GM12878 (cell line): ENCODE results near the gene MPRIP. TPM values are rescaled to one million over a fixed set of nuclear protein-coding genes. Genes with fewer than 3 reads are reported as not detected.

Experiments
- ATAC-seq: fragments of 200-7000 bp; cut with Tn5 transposase; 3 replicates; pipeline ENCODE4 v1.9.1; 2020; ENCODE audit warnings: mild to moderate bottlenecking, moderate library complexity
- BruUV-seq: library from RNA; stranded (reverse); fragments of 400-500 nt; replicated peaks from 2 replicates; lab custom pipeline; 2021; lab: Mats Ljungman, UMichigan
- CTCF ChIA-PET: fragments of 300-600 bp; sonication (Branson Sonifier 250); formaldehyde crosslinking; extraction: SDS; loops from one replicate; lab custom pipeline; 2021; ENCODE audit warnings: inconsistent platforms; lab: Yijun Ruan, JAX
- POLR2A ChIA-PET: fragments of 350-600 bp; formaldehyde crosslinking; extraction: SDS; loops from one replicate; lab custom pipeline; 2021; ENCODE audit warnings: inconsistent platforms; lab: Charles Lee
- RAD21 ChIA-PET: fragments of 300-600 bp; sonication (Branson Sonifier 250); formaldehyde crosslinking; loops from one replicate; lab custom pipeline; 2023; ENCODE audit warnings: antibody characterized with exemption; ENCODE audit not compliant: unreplicated experiment; lab: Charles Lee
- SMC1A ChIA-PET: fragments of 300-600 bp; sonication (Branson Sonifier 250); formaldehyde crosslinking; loops from one replicate; lab custom pipeline; 2023; ENCODE audit not compliant: unreplicated experiment, uncharacterized antibody; lab: Charles Lee
- DNase-seq: peaks from one replicate; pipeline ENCODE4 v3.0.0-alpha.2; 2011; ENCODE audit warnings: low read depth, low spot score
- FAIRE-seq: peaks from 3 replicates; lab custom pipeline; 2011; peaks lifted over from hg19 to GRCh38; lab: Jason Lieb, UNC
- H2AFZ ChIP-seq: 2 replicates; pipeline ENCODE4 v1.6.0; 2011; ENCODE audit warnings: low read depth, low read length, control low read depth; ENCODE audit not compliant: control insufficient read depth
- H3K27ac ChIP-seq: 2 replicates; pipeline ENCODE4 v1.5.1; 2011; ENCODE audit warnings: control low read depth; ENCODE audit not compliant: control insufficient read depth, insufficient read depth
- H3K27me3 ChIP-seq, 2 experiments: replicated peaks in 1 of 2; 2 replicates each; pipeline versions ENCODE4 v1.6.0 to v1.6.1; 2011; ENCODE audit warnings: low read length in 1 of 2; ENCODE audit not compliant: control insufficient read depth in 2 of 2, insufficient read depth in 2 of 2
- H3K36me3 ChIP-seq, 2 experiments: 2 replicates each; pipeline ENCODE4 v1.5.1; 2011; ENCODE audit warnings: low read length in 1 of 2; ENCODE audit not compliant: control insufficient read depth in 2 of 2, insufficient read depth in 2 of 2
- H3K4me1 ChIP-seq: 2 replicates; pipeline ENCODE4 v1.6.1; 2011; ENCODE audit warnings: mild to moderate bottlenecking, low read length, moderate library complexity, mixed read lengths; ENCODE audit not compliant: control insufficient read depth, insufficient read depth
- H3K4me2 ChIP-seq: 2 replicates; pipeline ENCODE4 v1.6.0; 2011; ENCODE audit warnings: control low read depth; ENCODE audit not compliant: control insufficient read depth, insufficient read depth
- H3K4me3 ChIP-seq: fragments of 200-600 bp; sonication (generic); 2 replicates; pipeline ENCODE4 v1.5.1; 2016
- H3K79me2 ChIP-seq: 2 replicates; pipeline ENCODE4 v1.6.0; 2011; ENCODE audit warnings: low read length; ENCODE audit not compliant: control insufficient read depth, insufficient read depth
- H3K9ac ChIP-seq: 2 replicates; pipeline ENCODE4 v1.8.0; 2011; ENCODE audit warnings: low read length, control low read depth, mixed read lengths; ENCODE audit not compliant: control insufficient read depth, insufficient read depth
- H3K9me3 ChIP-seq: replicated peaks from 3 replicates; pipeline ENCODE4 v1.5.1; 2011; ENCODE audit warnings: mild to moderate bottlenecking, low read length; ENCODE audit not compliant: control insufficient read depth, insufficient read depth
- H4K20me1 ChIP-seq: 2 replicates; pipeline ENCODE4 v1.6.0; 2011; ENCODE audit not compliant: control insufficient read depth, insufficient read depth
- FOXK2 ChIP-seq: fragments of 450-650 bp; IDR thresholded peaks from 2 replicates; pipeline ENCODE4 v1.6.1; 2017; ENCODE audit warnings: mild to moderate bottlenecking, moderate library complexity
- IRF4 ChIP-seq: IDR thresholded peaks from 2 replicates; pipeline ENCODE4 v1.6.1; 2011; ENCODE audit warnings: low read depth, low read length
- KAT2A ChIP-seq: conservative IDR thresholded peaks from 2 replicates; pipeline ENCODE4 v1.6.1; 2011; ENCODE audit warnings: low read depth, low read length; ENCODE audit not compliant: control insufficient read depth
- KDM1A ChIP-seq: fragments of 200-600 bp; sonication (generic); IDR thresholded peaks from 2 replicates; pipeline ENCODE4 v1.6.1; 2016; ENCODE audit warnings: borderline replicate concordance
- MTA2 ChIP-seq: fragments of 450-650 bp; IDR thresholded peaks from 2 replicates; pipeline ENCODE4 v1.6.1; 2016; ENCODE audit warnings: low read depth, mild to moderate bottlenecking, moderate library complexity
- RBBP5 ChIP-seq: fragments of 200-600 bp; sonication (generic); conservative IDR thresholded peaks from 2 replicates; pipeline ENCODE4 v1.6.1; 2016
- SMAD5 ChIP-seq: IDR thresholded peaks from 2 replicates; pipeline ENCODE4 v1.6.1; 2016; ENCODE audit warnings: antibody characterized with exemption, low read depth
- TCF12 ChIP-seq: IDR thresholded peaks from 2 replicates; pipeline ENCODE4 v1.6.1; 2011; ENCODE audit warnings: low read depth, mild to moderate bottlenecking, low read length
- ZNF217 ChIP-seq: fragments of 450-650 bp; IDR thresholded peaks from 2 replicates; pipeline ENCODE4 v1.6.1; 2017; ENCODE audit warnings: antibody characterized with exemption, mild to moderate bottlenecking
- WGBS: methylation state at CpG from one replicate; pipeline ENCODE4 v1.1.6; 2016; ENCODE audit warnings: low lambda C conversion rate; ENCODE audit not compliant: insufficient replicate concordance, insufficient coverage; ENCODE audit errors: missing lambda C conversion rate; 5-methylcytosine and 5-hydroxymethylcytosine counted together
- in situ Hi-C: fragments of 300-500 bp; cut with MboI; formaldehyde crosslinking; loops from 9 replicates; pipeline ENCODE4 v1.14.3; 2018; ENCODE audit warnings: mixed read lengths
- intact Hi-C: fragments of 100-400 bp; cut with micrococcal nuclease; formaldehyde crosslinking; loops from one replicate; pipeline ENCODE4 v1.14.2; 2022; ENCODE audit not compliant: unreplicated experiment
- polyA plus RNA-seq, 11 experiments: library from polyadenylated mRNA; depleted of rRNA in 4 of 11; unstranded in 6 of 11; stranded (reverse) in 5 of 11; fragments of >200 nt; fragmentation: Nextera tagmentation in 4 of 11; fragmentation: Illumina TruSeq in 1 of 11; extraction: Ambion mirVana in 4 of 11; extraction: Trizol in 1 of 11; gene quantifications; 1 replicate in 1 of 11; 2 replicates in 10 of 11; pipeline versions ENCODE4 v1.2.1 to v1.2.3, GENCODE V29; 2011 to 2016; ENCODE audit warnings: inconsistent platforms in 2 of 11, missing spikeins in 2 of 11, low read depth in 1 of 11
- total RNA-seq, 4 experiments: library from RNA; depleted of rRNA in 3 of 4; stranded (reverse); fragments of >200 nt in 3 of 4; fragmentation: Illumina TruSeq in 1 of 4; extraction: Trizol in 1 of 4; gene quantifications; 2 replicates each; pipeline versions ENCODE4 v1.2.1 to v1.2.3, GENCODE V29; 2013 to 2021
- TF ChIP-seq, protein P1 (sequence below): fragments of 450-650 bp; IDR thresholded peaks from 2 replicates; pipeline ENCODE4 v1.6.1; 2014; ENCODE audit warnings: mild to moderate bottlenecking
- TF ChIP-seq, protein P2 (sequence below): fragments of 450-650 bp; formaldehyde crosslinking; IDR thresholded peaks from 2 replicates; pipeline ENCODE4 v1.5.0; 2022; ENCODE audit warnings: mild to moderate bottlenecking, missing genetic modification characterization
- TF ChIP-seq, protein P3 (sequence below): fragments of 450-650 bp; conservative IDR thresholded peaks from 2 replicates; pipeline ENCODE4 v1.6.1; 2017; ENCODE audit warnings: mild to moderate bottlenecking, moderate library complexity
- TF ChIP-seq, protein P4 (sequence below): IDR thresholded peaks from 2 replicates; pipeline ENCODE4 v1.6.1; 2012; ENCODE audit warnings: low read depth, low read length, improper control_type of control experiment
- TF ChIP-seq, protein P5 (sequence below): fragments of 450-650 bp; IDR thresholded peaks from 2 replicates; pipeline ENCODE4 v1.6.1; 2017; ENCODE audit warnings: mild to moderate bottlenecking, low read depth, inconsistent platforms; ENCODE audit not compliant: poor library complexity, severe bottlenecking

MPRIP gene
- total and polyA plus RNA-seq, 10 of the 15 experiments (the other 5 are each of a cell fraction or from before 2014, with no cell fraction given) = 16.5 to 168 (median 71.7) TPM

DNA sequence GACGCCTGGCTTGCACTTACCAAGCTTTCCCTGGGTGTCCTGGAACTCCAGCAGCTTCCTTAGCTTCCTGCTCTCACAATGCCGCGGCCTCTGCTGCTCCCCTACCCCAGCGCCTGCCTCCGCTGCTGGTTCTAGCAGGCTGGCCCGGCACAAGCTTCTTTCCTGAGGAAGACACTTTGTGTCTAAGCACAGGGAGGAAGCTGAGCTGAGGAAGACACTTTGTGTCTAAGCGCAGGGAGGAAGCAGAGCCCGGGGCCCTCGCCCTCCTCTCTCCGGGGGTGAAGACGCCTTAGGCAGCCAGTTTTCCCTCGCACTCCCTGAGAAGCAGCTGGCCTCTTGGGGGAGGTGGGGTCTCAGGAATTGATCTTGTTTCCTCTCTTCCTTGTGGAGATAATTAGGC is 99.0 kb downstream of the MPRIP start:
- no TSS peak for BruUV-seq
- ChIA-PET CTCF (interaction anchor here (0.6 to 1.5 kb wide), 11 partner anchors 33 to 1184 kb away, joined by 3 to 5 read pairs (median 3); no protein-coding TSS in a partner anchor), SMC1A (interaction anchor here (1.1 to 1.8 kb wide), 4 partner anchors 54 to 138 kb away, joined by 3 to 4 read pairs (median 3); no protein-coding TSS in a partner anchor), RAD21 (interaction anchor here (0.8 to 2.1 kb wide), 4 partner anchors 97 to 183 kb away, joined by 3 to 11 read pairs (median 4); partner anchors contain the start of gene COPS3), POLR2A (no interaction called here)
- DNase-seq = no peak
- Histone ChIP-seq H3K27me3 (no peaks in the 10 kb centered on the region), H2AFZ (no peak overlapping the region), H3K4me2 (no peak overlapping the region), H3K9me3 (no peaks in the 10 kb centered on the region), H3K36me3 (peaks cover 20 to 43% of the 10 kb centered on the region in 2 experiments; a peak in 3 of 4 replicates), H3K9ac (no peak overlapping the region), H3K4me1 (no peaks in the 10 kb centered on the region; the same call in 1 of the 2 replicates), H4K20me1 (no peaks in the 10 kb centered on the region), H3K27ac (no peak overlapping the region), H3K79me2 (no peaks in the 10 kb centered on the region), H3K4me3 (no peak overlapping the region)
- no peak for ATAC-seq
- intact Hi-C loops = no loop called here
- 91% methylated on average over 12 of the region's 12 CpGs for WGBS
- in situ Hi-C loops = no loop called here
- FAIRE-seq = no peak
- TF ChIP-seq KAT2A (no peak), IRF4 (no peak), MTA2 (no peak), ZNF217 (no peak), KDM1A (no peak), FOXK2 (no peak), TCF12 (no peak), RBBP5 (no peak), SMAD5 (no peak)
- TF ChIP-seq, protein P1, sequence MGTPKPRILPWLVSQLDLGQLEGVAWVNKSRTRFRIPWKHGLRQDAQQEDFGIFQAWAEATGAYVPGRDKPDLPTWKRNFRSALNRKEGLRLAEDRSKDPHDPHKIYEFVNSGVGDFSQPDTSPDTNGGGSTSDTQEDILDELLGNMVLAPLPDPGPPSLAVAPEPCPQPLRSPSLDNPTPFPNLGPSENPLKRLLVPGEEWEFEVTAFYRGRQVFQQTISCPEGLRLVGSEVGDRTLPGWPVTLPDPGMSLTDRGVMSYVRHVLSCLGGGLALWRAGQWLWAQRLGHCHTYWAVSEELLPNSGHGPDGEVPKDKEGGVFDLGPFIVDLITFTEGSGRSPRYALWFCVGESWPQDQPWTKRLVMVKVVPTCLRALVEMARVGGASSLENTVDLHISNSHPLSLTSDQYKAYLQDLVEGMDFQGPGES = no peak
- TF ChIP-seq, protein P2, sequence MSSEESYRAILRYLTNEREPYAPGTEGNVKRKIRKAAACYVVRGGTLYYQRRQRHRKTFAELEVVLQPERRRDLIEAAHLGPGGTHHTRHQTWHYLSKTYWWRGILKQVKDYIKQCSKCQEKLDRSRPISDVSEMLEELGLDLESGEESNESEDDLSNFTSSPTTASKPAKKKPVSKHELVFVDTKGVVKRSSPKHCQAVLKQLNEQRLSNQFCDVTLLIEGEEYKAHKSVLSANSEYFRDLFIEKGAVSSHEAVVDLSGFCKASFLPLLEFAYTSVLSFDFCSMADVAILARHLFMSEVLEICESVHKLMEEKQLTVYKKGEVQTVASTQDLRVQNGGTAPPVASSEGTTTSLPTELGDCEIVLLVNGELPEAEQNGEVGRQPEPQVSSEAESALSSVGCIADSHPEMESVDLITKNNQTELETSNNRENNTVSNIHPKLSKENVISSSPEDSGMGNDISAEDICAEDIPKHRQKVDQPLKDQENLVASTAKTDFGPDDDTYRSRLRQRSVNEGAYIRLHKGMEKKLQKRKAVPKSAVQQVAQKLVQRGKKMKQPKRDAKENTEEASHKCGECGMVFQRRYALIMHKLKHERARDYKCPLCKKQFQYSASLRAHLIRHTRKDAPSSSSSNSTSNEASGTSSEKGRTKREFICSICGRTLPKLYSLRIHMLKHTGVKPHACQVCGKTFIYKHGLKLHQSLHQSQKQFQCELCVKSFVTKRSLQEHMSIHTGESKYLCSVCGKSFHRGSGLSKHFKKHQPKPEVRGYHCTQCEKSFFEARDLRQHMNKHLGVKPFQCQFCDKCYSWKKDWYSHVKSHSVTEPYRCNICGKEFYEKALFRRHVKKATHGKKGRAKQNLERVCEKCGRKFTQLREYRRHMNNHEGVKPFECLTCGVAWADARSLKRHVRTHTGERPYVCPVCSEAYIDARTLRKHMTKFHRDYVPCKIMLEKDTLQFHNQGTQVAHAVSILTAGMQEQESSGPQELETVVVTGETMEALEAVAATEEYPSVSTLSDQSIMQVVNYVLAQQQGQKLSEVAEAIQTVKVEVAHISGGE (CRISPR knock-in tag) = no peak
- TF ChIP-seq, protein P3, sequence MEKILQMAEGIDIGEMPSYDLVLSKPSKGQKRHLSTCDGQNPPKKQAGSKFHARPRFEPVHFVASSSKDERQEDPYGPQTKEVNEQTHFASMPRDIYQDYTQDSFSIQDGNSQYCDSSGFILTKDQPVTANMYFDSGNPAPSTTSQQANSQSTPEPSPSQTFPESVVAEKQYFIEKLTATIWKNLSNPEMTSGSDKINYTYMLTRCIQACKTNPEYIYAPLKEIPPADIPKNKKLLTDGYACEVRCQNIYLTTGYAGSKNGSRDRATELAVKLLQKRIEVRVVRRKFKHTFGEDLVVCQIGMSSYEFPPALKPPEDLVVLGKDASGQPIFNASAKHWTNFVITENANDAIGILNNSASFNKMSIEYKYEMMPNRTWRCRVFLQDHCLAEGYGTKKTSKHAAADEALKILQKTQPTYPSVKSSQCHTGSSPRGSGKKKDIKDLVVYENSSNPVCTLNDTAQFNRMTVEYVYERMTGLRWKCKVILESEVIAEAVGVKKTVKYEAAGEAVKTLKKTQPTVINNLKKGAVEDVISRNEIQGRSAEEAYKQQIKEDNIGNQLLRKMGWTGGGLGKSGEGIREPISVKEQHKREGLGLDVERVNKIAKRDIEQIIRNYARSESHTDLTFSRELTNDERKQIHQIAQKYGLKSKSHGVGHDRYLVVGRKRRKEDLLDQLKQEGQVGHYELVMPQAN = no peak
- TF ChIP-seq, protein P4, sequence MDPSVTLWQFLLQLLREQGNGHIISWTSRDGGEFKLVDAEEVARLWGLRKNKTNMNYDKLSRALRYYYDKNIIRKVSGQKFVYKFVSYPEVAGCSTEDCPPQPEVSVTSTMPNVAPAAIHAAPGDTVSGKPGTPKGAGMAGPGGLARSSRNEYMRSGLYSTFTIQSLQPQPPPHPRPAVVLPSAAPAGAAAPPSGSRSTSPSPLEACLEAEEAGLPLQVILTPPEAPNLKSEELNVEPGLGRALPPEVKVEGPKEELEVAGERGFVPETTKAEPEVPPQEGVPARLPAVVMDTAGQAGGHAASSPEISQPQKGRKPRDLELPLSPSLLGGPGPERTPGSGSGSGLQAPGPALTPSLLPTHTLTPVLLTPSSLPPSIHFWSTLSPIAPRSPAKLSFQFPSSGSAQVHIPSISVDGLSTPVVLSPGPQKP = no peak
- TF ChIP-seq, protein P5, sequence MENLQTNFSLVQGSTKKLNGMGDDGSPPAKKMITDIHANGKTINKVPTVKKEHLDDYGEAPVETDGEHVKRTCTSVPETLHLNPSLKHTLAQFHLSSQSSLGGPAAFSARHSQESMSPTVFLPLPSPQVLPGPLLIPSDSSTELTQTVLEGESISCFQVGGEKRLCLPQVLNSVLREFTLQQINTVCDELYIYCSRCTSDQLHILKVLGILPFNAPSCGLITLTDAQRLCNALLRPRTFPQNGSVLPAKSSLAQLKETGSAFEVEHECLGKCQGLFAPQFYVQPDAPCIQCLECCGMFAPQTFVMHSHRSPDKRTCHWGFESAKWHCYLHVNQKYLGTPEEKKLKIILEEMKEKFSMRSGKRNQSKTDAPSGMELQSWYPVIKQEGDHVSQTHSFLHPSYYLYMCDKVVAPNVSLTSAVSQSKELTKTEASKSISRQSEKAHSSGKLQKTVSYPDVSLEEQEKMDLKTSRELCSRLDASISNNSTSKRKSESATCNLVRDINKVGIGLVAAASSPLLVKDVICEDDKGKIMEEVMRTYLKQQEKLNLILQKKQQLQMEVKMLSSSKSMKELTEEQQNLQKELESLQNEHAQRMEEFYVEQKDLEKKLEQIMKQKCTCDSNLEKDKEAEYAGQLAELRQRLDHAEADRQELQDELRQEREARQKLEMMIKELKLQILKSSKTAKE = no peak
